Prostate gland (tissue), 2 donors: Measurements from ENCODE around the gene ATAD2B. TPM values are rescaled to one million over a fixed set of nuclear protein-coding genes. Genes with fewer than 3 reads are reported as not detected.
"Not testable (repeated sequence)": the region's sequence is repeated elsewhere in the genome, so short reads cannot be mapped to it uniquely, and the experiment has no call there.

Experiments
- DNase-seq: peaks from one replicate; pipeline ENCODE4 v3.0.0-alpha.2; 2019; ENCODE audit warnings: low spot score
- H3K27ac ChIP-seq, 2 donors: fragments of 200-600 bp; sonication (generic); 2 replicates each; pipeline ENCODE4 v1.5.1; 2017 to 2019
- H3K27me3 ChIP-seq: fragments of 200-600 bp; sonication (generic); replicated peaks from 2 replicates; pipeline ENCODE4 v1.5.1; 2019; ENCODE audit not compliant: insufficient read depth
- H3K36me3 ChIP-seq, 2 donors: fragments of 200-600 bp; sonication (generic); 1 replicate in 1 of 2; 2 replicates in 1 of 2; pipeline versions ENCODE4 v1.5.1 to v1.8.1; 2017 to 2019
- H3K4me1 ChIP-seq: fragments of 200-600 bp; sonication (generic); replicated peaks from 2 replicates; pipeline ENCODE4 v1.5.1; 2019
- H3K4me3 ChIP-seq, 2 donors: fragments of 200-600 bp; sonication (generic); 2 replicates each; pipeline ENCODE4 v1.5.1; 2017 to 2019
- H3K9me3 ChIP-seq: fragments of 200-600 bp; sonication (generic); 2 replicates; pipeline ENCODE4 v1.5.1; 2017
- POLR2A ChIP-seq: fragments of 450-650 bp; IDR thresholded peaks from one replicate; pipeline ENCODE4 v1.6.1; 2016; ENCODE audit warnings: antibody characterized with exemption, mild to moderate bottlenecking
- POLR2AphosphoS5 ChIP-seq: sonication (generic); formaldehyde crosslinking; IDR thresholded peaks from one replicate; pipeline ENCODE4 v1.6.1; 2017; ENCODE audit warnings: antibody characterized with exemption
- WGBS: methylation state at CpG from one replicate; pipeline ENCODE4 v1.1.5; 2018; 5-methylcytosine and 5-hydroxymethylcytosine counted together
- intact Hi-C: fragments of 100-400 bp; cut with DNase I; formaldehyde crosslinking; loops from one replicate; pipeline ENCODE4 v1.14.2; 2022
- total RNA-seq, 2 donors: library from RNA; depleted of rRNA; stranded (reverse); fragments of >200 nt; gene quantifications; one replicate each; pipeline ENCODE4 v1.1.0, GENCODE V29; 2016
- TF ChIP-seq, protein P1 (sequence below), 4 experiments: fragments of 200-600 bp in 2 of 4; fragments of 450-650 bp in 2 of 4; sonication (generic) in 2 of 4; IDR thresholded peaks; 1 replicate in 3 of 4; 2 replicates in 1 of 4; pipeline ENCODE4 v1.5.1; 2016 to 2019; ENCODE audit warnings: antibody characterized with exemption in 4 of 4, mild to moderate bottlenecking in 2 of 4, moderate library complexity in 2 of 4

The ATAD2B gene
- total RNA-seq = 10 to 100 TPM; 12.2 to 16.9 TPM

DNA sequence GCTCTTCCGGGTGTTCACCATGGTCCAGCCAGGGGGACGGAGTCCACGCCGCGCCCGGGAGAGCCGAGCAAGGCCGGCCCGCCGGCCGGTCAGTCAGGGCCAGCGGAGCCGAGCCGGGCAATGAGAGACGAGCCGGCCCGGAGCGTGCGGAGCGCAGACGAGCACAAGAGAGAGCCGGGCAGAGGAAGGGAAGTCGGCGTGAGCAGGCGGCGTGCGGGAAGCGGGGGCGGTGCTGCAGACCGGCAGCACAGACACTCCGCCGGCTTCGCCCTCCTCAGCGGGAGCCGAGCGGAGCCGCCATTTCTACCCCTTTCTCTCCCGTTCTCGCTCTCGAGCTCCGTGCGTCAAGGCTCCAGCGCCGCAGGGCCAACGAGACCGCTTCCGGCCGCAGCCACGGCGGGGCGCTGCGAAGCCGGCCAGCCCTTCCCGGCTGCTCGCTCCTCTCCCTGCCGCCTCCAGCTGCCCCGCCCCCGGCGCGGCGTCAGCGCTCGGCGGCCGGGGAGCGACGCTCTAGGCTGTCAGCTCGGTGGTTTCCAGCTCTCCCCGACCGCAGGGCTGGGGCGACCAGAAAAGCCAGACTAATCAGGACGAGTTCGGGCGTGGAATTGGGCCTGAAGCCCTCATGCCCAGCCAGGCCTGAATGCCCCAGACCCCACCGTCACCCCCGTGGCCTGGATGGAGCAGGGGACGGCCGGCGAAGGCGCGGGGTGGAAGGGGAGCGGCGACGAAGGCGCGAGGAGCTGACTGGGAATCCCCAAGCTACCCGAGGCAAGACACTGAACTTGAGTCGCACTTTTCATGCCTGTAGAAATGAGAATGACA lies at the start of gene ATAD2B:
Gene ATAD2B (minus strand): TSS at position 374 of the 822 bp plus-strand sequence. CDS start 353 bp downstream, at position 21.
- TF ChIP-seq, protein P1, sequence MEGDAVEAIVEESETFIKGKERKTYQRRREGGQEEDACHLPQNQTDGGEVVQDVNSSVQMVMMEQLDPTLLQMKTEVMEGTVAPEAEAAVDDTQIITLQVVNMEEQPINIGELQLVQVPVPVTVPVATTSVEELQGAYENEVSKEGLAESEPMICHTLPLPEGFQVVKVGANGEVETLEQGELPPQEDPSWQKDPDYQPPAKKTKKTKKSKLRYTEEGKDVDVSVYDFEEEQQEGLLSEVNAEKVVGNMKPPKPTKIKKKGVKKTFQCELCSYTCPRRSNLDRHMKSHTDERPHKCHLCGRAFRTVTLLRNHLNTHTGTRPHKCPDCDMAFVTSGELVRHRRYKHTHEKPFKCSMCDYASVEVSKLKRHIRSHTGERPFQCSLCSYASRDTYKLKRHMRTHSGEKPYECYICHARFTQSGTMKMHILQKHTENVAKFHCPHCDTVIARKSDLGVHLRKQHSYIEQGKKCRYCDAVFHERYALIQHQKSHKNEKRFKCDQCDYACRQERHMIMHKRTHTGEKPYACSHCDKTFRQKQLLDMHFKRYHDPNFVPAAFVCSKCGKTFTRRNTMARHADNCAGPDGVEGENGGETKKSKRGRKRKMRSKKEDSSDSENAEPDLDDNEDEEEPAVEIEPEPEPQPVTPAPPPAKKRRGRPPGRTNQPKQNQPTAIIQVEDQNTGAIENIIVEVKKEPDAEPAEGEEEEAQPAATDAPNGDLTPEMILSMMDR (IDR thresholded peaks at IDR 0.05) = peak; percentile 77 to 97 (median 90)
- TF ChIP-seq POLR2AphosphoS5 = peak; percentile 87
- peak; percentile 85 for TF ChIP-seq POLR2A
- Histone ChIP-seq H3K4me1 (peaks cover 4% of the 10 kb centered on the region), H3K9me3 (no peaks in the 10 kb centered on the region), H3K36me3 (no peaks in the 10 kb centered on the region), H3K4me3 (peak within 1 kb of the TSS; percentile 78 to 81), H3K27ac (peak within 1 kb of the TSS; percentile 93 to 98), H3K27me3 (no peaks in the 10 kb centered on the region)
- peak; percentile 91 for DNase-seq
- intact Hi-C loops = loop anchor here (2.0 to 10.0 kb wide), 3 partner anchors 102 to 158 kb away; partner anchors contain the start of genes SF3B6 and TP53I3
- under 1% methylated on average over 57 of the region's 88 CpGs for WGBS

DNA sequence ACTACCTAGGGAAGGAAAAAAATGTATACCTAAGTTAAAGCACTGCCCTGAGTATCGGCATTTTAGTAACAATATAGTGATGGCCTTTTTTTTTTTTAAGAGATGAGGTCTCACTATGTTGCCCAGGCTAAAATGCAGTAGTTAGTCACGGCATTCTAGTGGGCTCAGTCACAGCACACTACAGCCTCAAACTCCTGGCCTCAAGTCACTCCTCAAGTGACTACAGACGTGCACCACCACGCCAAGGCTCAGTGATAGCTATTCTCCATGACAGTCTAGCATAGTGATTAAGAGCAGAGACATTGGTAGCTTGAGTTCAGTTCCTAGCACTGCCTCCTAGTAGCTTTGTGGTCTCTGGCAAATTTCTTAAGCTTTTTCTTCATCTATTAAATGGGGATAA lies 40.9 kb upstream of the ATAD2B start:
- no peaks in the 10 kb centered on the region for H3K9me3 ChIP-seq
- 98% methylated on average over 4 of the region's 4 CpGs for WGBS

DNA sequence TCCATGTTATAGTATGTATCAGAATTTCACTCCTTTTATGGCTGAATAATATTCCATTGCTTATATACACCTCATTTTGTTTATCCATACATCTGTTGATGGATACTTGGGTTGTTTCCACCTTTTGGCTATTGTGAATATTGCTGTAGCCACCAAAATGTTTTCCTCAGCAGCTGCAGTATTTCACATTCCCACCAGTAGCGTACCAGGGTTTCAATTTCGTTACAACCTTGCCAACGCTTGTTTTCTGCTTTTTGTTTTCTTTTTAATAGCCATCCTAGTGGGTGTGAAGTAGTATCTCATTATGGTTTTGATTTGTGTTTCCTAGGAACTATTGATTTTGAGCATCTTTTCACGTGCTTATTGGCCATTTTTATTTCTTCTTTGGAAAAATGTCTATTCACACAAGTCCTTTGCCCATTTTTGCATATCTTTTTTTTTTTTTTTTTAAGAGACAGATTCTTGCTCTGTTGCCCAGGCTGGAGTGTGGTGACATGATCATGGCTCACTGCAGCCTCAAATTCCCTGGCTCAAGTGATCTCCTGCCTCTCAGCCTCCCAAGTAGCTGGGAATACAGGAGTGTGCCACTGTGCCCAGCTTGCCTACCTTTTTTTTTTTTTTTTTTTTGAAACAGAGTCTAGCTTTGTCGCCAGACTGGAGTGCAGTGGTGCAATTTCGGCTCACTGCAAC lies 27.5 kb upstream of the ATAD2B start:
- no peaks in the 10 kb centered on the region for H3K36me3 ChIP-seq
- no peak overlapping the region for H3K4me3 ChIP-seq
- no peaks in the 10 kb centered on the region for H3K9me3 ChIP-seq
- H3K27me3 ChIP-seq = no peaks in the 10 kb centered on the region
- intact Hi-C loops = no loop called here
- H3K4me1 ChIP-seq = no peaks in the 10 kb centered on the region
- H3K27ac ChIP-seq = no peak overlapping the region
- TF ChIP-seq, protein P1 (IDR thresholded peaks at IDR 0.05) = no peak
- no peak for TF ChIP-seq POLR2A
- TF ChIP-seq POLR2AphosphoS5 = no peak
- no peak for DNase-seq
- WGBS = 84% methylated on average over 6 of the region's 6 CpGs

More for the DNA sequence above, 40.9 kb upstream of the ATAD2B start:
- intact Hi-C loops = no loop called here
- Histone ChIP-seq H3K4me3 (no peak overlapping the region), H3K27ac (no peak overlapping the region), H3K27me3 (no peaks in the 10 kb centered on the region), H3K4me1 (no peaks in the 10 kb centered on the region), H3K36me3 (no peaks in the 10 kb centered on the region)
- no peak for DNase-seq
- no peak for TF ChIP-seq POLR2A
- TF ChIP-seq, protein P1 (IDR thresholded peaks at IDR 0.05) = no peak
- no peak for TF ChIP-seq POLR2AphosphoS5

DNA sequence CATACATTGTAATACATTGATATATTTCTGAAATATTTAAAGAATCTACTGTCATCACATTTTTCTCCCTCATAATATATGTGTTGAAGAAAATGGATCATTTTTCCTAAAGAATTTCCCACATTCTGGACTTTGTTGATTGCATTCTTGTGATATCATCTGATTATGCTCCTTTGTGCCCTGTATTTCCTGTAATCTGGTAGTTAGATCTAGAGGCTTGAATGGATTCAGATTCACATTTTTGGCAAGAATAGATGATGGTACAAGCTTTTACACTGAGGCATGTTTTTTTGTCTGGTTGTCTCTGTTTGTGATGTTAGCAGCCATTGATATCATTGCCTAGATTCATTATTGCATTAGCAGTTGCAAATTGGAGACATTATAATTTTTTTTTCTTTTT lies 26.7 kb upstream of the ATAD2B start:
- DNase-seq = no peak
- H3K4me1 ChIP-seq = no peaks in the 10 kb centered on the region
- intact Hi-C loops = no loop called here
- H3K36me3 ChIP-seq = no peaks in the 10 kb centered on the region
- TF ChIP-seq POLR2AphosphoS5 = no peak
- TF ChIP-seq, protein P1 (IDR thresholded peaks at IDR 0.05) = no peak
- no peak for TF ChIP-seq POLR2A
- H3K27ac ChIP-seq = no peak overlapping the region
- no peaks in the 10 kb centered on the region for H3K27me3 ChIP-seq
- no peak overlapping the region for H3K4me3 ChIP-seq
- H3K9me3 ChIP-seq = no peaks in the 10 kb centered on the region

- WGBS = 93% methylated on average over 3 of the region's 3 CpGs
- intact Hi-C loops = not testable (repeated sequence)
These were observed 25.6 kb upstream of the ATAD2B start for GRCh38 chr2:23952558-23952957.

More at GRCh38 chr2:23952558-23952957, 25.6 kb upstream of the ATAD2B start:
- H3K36me3 ChIP-seq, H3K27ac ChIP-seq, H3K4me1 ChIP-seq, H3K4me3 ChIP-seq, H3K27me3 ChIP-seq, H3K9me3 ChIP-seq, DNase-seq: not testable (repeated sequence)
